Measurements from ENCODE around the gene ATP8B4. TPM values are rescaled to one million over a fixed set of nuclear protein-coding genes. Genes with fewer than 3 reads are reported as not detected.

The ATP8B4 gene
- total and polyA plus RNA-seq, 3 donors from 2014 or later: 2.4 to 6.1 (median 2.5) TPM

DNA sequence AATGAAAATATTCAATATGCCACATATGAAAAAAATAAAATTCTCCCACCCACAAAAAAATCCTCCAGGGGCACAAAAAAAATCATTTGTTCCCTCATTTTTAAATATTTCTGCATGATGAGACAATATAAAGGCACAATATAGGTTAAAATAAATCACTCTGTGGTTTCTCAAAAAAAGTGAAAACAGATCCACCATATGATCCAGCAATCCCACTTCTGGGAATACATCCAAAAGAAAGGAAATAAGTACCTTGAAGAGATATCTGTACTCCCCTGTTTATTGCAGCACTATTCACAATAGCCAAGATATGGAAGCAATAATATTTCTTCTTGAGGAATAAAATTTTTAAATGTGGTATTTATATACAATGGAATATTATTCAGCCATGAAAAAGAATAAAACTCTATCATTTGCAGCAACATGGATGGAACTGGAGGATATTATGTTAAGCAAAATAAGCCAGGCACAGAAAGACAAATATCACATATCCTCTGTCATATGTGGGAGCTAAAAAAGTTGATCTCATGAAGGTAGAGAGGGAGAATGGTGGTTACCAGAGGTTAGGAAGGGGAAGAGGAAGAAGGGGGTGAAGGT, 1.5 kb downstream of the ATP8B4 start:
- H3K4me1 ChIP-seq: no peaks in the 10 kb centered on the region
- no peaks in the 10 kb centered on the region for H3K9me3 ChIP-seq
- no peaks in the 10 kb centered on the region for H3K27me3 ChIP-seq
- no peak for DNase-seq
- no peak overlapping the region for H3K4me3 ChIP-seq
- H3K36me3 ChIP-seq (ENCODE audit: low read depth, missing control alignments): no peaks in the 10 kb centered on the region
- intact Hi-C loops (cut with DNase I; ENCODE audit: low total_unique reads): no loop called here
- TF ChIP-seq, protein P1, sequence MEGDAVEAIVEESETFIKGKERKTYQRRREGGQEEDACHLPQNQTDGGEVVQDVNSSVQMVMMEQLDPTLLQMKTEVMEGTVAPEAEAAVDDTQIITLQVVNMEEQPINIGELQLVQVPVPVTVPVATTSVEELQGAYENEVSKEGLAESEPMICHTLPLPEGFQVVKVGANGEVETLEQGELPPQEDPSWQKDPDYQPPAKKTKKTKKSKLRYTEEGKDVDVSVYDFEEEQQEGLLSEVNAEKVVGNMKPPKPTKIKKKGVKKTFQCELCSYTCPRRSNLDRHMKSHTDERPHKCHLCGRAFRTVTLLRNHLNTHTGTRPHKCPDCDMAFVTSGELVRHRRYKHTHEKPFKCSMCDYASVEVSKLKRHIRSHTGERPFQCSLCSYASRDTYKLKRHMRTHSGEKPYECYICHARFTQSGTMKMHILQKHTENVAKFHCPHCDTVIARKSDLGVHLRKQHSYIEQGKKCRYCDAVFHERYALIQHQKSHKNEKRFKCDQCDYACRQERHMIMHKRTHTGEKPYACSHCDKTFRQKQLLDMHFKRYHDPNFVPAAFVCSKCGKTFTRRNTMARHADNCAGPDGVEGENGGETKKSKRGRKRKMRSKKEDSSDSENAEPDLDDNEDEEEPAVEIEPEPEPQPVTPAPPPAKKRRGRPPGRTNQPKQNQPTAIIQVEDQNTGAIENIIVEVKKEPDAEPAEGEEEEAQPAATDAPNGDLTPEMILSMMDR (IDR thresholded peaks at IDR 0.05): no peak
- TF ChIP-seq POLR2A (IDR thresholded peaks at IDR 0.05): no peak
- no peak overlapping the region for H3K27ac ChIP-seq

DNA sequence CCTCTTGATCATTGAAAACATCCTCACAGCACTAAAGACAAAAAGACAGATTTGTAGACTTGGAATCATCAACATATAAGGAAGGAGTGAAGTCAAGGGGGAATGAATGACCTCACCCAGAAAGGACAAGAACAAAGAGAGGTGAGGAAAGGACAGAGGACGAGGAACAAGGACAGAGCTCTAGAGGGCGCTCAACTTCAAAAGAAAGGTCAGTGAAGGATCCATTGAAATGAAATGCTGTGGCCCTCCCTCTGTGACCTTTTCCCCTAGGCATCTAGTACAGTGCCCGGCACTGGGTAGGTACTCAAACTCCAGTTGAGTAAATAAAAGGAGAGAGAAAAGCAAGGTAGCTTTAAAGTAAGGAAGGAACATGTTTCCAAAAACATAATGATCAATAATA, 2.6 kb downstream of the ATP8B4 start:
- Histone ChIP-seq H3K27me3 (no peaks in the 10 kb centered on the region), H3K9me3 (no peaks in the 10 kb centered on the region), H3K27ac (no peak overlapping the region), H3K4me3 (no peak overlapping the region), H3K4me1 (no peaks in the 10 kb centered on the region), H3K36me3 (ENCODE audit: low read depth, missing control alignments) (no peaks in the 10 kb centered on the region)
- WGBS, 2 donors: 42 to 57% methylated on average over 3 of the region's 3 CpGs
- peak; percentile 66 for DNase-seq
- intact Hi-C loops (cut with DNase I; ENCODE audit: low total_unique reads): no loop called here
- TF ChIP-seq POLR2A (IDR thresholded peaks at IDR 0.05): no peak
- TF ChIP-seq, protein P1 (IDR thresholded peaks at IDR 0.05): no peak

DNA sequence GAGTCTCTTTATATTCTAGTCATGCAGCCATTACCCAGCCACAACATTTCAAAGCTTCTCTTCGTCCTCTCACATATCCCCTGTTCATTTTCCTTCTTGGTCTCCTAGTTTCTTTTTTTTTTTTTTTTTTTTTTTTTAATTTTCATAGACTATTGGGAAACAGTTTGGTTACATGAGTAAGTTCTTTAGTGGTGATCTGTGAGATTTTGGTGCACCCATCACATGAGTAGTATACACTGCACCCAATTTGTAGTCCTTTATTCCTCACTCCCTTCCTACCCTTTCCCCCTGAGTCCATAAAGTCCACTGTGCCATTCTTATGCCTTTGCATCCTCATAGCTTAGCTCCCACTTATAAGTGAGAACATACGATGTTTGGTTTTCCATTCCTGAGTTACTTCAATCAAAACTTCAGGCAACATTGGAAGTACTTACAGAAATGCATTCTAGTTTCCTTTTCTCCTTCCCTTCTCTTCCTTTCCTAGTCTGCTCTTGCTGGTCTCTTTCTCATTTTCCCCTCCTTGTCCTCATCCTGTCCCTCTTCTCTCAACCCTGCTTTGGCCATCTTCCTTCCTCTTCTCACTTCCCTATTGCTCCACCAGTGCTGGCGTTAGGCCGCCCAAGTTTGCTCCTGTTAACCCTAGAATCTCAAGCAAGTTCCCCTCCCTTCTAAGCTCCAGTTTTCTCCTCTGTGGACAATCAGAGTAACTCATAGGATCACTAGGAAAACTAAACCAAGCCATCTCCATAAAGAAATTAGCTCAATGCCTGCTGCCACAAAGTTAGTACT, 4.8 kb downstream of the ATP8B4 start:
- no peak overlapping the region for H3K4me3 ChIP-seq
- no peaks in the 10 kb centered on the region for H3K27me3 ChIP-seq
- 83 to 84% methylated on average over 4 of the region's 4 CpGs for WGBS, 2 donors
- intact Hi-C loops (cut with DNase I; ENCODE audit: low total_unique reads): no loop called here
- no peaks in the 10 kb centered on the region for H3K9me3 ChIP-seq
- no peak overlapping the region for H3K27ac ChIP-seq
- TF ChIP-seq POLR2A (IDR thresholded peaks at IDR 0.05): no peak
- TF ChIP-seq, protein P1 (IDR thresholded peaks at IDR 0.05): no peak
- DNase-seq: no peak
- no peaks in the 10 kb centered on the region for H3K36me3 ChIP-seq (ENCODE audit: low read depth, missing control alignments)
- H3K4me1 ChIP-seq: peaks cover under 1% of the 10 kb centered on the region

DNA sequence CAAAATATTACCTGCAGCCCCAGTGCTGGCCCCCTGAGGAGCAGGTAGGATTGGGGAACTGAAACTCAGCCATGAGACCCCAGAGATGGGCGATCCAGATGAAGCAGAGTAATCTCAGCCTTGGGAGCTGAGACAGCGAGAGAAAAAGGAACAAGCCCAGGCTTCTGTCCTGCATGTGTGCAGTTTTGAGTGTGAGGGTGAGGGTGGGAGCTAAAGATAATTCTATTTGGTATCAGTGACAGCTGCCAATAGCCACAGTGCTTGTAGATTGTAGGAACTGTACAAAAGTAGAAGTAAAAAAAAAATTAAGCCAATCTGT, 5.9 kb downstream of the ATP8B4 start:
- peaks cover 7% of the 10 kb centered on the region for H3K4me1 ChIP-seq
- no peak for DNase-seq
- no peaks in the 10 kb centered on the region for H3K9me3 ChIP-seq
- 79 to 86% methylated on average over 2 of the region's 2 CpGs for WGBS, 2 donors
- no peak overlapping the region for H3K27ac ChIP-seq
- no peaks in the 10 kb centered on the region for H3K36me3 ChIP-seq (ENCODE audit: low read depth, missing control alignments)
- TF ChIP-seq, protein P1 (IDR thresholded peaks at IDR 0.05): no peak
- no peak for TF ChIP-seq POLR2A (IDR thresholded peaks at IDR 0.05)
- H3K4me3 ChIP-seq: no peak overlapping the region
- intact Hi-C loops (cut with DNase I; ENCODE audit: low total_unique reads): no loop called here
- no peaks in the 10 kb centered on the region for H3K27me3 ChIP-seq

All from testis (tissue), 3 donors.